ENCODE measurements around the gene PRKD2. TPM values are rescaled to one million over a fixed set of nuclear protein-coding genes. Genes with fewer than 3 reads are reported as not detected.

PRKD2 gene
- total RNA-seq, 1 donor from 2014 or later = 41.9 TPM

DNA sequence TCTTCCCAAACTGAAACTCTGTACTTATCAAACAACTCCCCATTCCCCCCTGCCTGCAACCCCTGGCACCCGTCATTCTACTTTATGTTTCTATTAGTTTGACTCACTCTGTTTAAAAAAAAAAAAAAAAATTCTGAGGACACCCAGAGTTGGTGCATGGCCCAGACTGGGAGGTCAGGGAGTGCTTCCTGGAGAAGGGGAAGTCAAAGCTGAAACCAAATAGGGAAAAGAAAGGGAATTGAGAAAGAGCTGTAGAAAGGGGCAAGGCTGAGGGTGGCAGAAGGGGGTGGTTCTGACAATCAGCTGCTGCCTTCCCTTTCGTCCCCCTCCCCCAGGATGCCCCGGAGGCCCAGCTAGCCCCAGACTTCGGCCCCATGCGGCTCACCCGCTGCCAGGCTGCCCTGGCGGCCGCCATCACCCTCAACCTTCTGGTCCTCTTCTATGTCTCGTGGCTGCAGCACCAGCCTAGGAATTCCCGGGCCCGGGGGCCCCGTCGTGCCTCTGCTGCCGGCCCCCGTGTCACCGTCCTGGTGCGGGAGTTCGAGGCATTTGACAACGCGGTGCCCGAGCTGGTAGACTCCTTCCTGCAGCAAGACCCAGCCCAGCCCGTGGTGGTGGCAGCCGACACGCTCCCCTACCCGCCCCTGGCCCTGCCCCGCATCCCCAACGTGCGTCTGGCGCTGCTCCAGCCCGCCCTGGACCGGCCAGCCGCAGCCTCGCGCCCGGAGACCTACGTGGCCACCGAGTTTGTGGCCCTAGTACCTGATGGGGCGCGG lies 38.4 kb upstream of the PRKD2 start:
- TF ChIP-seq, protein P1, sequence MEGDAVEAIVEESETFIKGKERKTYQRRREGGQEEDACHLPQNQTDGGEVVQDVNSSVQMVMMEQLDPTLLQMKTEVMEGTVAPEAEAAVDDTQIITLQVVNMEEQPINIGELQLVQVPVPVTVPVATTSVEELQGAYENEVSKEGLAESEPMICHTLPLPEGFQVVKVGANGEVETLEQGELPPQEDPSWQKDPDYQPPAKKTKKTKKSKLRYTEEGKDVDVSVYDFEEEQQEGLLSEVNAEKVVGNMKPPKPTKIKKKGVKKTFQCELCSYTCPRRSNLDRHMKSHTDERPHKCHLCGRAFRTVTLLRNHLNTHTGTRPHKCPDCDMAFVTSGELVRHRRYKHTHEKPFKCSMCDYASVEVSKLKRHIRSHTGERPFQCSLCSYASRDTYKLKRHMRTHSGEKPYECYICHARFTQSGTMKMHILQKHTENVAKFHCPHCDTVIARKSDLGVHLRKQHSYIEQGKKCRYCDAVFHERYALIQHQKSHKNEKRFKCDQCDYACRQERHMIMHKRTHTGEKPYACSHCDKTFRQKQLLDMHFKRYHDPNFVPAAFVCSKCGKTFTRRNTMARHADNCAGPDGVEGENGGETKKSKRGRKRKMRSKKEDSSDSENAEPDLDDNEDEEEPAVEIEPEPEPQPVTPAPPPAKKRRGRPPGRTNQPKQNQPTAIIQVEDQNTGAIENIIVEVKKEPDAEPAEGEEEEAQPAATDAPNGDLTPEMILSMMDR (IDR thresholded peaks at IDR 0.05) = no peak
- H3K4me1 Mint-ChIP-seq (ENCODE audit: unreplicated experiment) = peaks cover 17% of the 10 kb centered on the region
- H3K27ac Mint-ChIP-seq (ENCODE audit: unreplicated experiment) = peak overlapping the region; percentile 57
- no peak for DNase-seq (ENCODE audit: extremely low spot score, unreplicated experiment)
- H3K4me3 Mint-ChIP-seq (ENCODE audit: unreplicated experiment) = no peak overlapping the region
- no peaks in the 10 kb centered on the region for H3K27me3 Mint-ChIP-seq (ENCODE audit: unreplicated experiment)
- peaks cover 8% of the 10 kb centered on the region for H3K36me3 Mint-ChIP-seq (ENCODE audit: unreplicated experiment)
- no peaks in the 10 kb centered on the region for H3K9me3 Mint-ChIP-seq (ENCODE audit: unreplicated experiment)

DNA sequence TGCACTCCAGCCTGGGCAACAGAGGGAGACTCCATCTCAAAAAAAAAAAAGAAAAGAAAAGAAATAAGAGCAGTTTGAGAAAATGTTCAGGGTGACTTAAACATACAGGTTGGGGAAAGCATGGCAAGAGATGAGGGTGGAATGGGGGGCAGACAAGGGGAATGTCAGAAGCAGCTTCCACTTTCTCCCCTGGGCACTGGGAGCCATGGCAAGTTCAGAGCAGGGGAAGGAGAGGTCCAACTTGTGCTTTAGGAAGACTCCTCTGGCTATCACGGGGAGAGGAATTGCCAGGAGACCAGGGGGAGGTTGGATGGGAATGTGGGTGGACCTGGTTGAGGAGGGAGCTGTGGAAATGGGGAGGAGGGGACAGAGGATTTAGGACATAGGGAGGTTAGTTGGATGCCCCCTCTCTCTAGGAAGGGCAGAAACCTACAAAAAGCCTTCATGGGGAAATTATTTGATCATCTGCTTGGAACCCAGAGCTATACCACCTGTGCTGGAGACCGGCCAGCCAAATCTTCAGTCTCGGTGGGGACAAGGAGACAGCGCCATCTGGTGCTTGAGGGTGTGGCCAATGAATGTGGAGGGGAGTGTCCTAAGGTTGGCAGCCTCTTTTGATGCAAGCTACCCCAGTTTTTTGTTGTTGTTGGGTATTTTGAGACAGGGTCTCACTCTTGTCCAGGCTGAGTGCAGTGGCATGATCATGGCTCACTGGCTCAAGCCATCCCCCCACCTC lies 36.7 kb upstream of the PRKD2 start:
- Mint-ChIP-seq H3K9me3 (ENCODE audit: unreplicated experiment) (no peaks in the 10 kb centered on the region), H3K4me1 (ENCODE audit: unreplicated experiment) (peaks cover 8% of the 10 kb centered on the region), H3K27ac (ENCODE audit: unreplicated experiment) (peak overlapping the region; percentile 54), H3K4me3 (ENCODE audit: unreplicated experiment) (no peak overlapping the region), H3K36me3 (ENCODE audit: unreplicated experiment) (peaks cover 10% of the 10 kb centered on the region), H3K27me3 (ENCODE audit: unreplicated experiment) (no peaks in the 10 kb centered on the region)
- no peak for DNase-seq (ENCODE audit: extremely low spot score, unreplicated experiment)
- TF ChIP-seq, protein P1 (IDR thresholded peaks at IDR 0.05) = peak; percentile 54

DNA sequence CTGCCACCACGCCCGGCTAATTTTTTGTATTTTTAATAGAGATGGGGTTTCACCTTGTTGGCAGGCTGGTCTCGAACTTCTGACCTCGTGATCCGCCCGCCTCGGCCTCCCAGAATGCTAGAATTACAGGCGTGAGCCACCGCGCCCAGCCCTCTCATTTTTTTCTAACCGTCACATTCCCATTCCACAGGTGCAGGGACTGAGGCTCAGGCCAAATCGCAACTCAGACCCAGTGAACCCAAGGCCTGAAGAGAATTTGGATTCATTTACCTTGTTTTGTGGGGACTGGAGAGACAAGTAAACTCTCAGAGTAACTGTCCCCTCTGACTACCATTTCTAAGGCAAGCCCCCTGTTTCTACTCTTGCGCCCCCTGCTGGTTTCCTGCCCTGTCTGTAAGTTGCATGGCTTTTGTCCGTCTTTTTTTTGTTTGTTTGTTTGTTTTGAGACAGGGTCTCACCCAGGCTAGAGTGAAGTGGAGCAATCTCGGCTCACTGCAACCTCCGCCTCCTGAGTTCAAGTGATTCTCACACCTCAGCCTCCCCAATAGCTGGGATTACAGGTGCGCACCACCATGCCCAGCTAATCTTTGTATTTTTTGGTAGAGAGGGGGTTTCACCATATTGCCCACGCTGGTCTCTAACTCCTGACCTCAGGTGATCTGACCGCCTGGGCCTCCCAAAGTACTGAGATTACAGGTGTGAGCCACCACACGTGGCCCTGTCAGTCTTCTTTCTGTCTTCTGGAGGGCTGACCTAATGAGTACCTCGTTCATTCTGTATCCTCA lies 31.6 kb upstream of the PRKD2 start:
- TF ChIP-seq, protein P1 (IDR thresholded peaks at IDR 0.05) = peak; percentile 71
- Mint-ChIP-seq H3K36me3 (ENCODE audit: unreplicated experiment) (peaks cover 7% of the 10 kb centered on the region), H3K9me3 (ENCODE audit: unreplicated experiment) (no peaks in the 10 kb centered on the region), H3K4me1 (ENCODE audit: unreplicated experiment) (peaks cover 16% of the 10 kb centered on the region), H3K27ac (ENCODE audit: unreplicated experiment) (peak overlapping the region; percentile 56), H3K27me3 (ENCODE audit: unreplicated experiment) (no peaks in the 10 kb centered on the region), H3K4me3 (ENCODE audit: unreplicated experiment) (peak overlapping the region; percentile 32)
- DNase-seq (ENCODE audit: extremely low spot score, unreplicated experiment) = no peak

DNA sequence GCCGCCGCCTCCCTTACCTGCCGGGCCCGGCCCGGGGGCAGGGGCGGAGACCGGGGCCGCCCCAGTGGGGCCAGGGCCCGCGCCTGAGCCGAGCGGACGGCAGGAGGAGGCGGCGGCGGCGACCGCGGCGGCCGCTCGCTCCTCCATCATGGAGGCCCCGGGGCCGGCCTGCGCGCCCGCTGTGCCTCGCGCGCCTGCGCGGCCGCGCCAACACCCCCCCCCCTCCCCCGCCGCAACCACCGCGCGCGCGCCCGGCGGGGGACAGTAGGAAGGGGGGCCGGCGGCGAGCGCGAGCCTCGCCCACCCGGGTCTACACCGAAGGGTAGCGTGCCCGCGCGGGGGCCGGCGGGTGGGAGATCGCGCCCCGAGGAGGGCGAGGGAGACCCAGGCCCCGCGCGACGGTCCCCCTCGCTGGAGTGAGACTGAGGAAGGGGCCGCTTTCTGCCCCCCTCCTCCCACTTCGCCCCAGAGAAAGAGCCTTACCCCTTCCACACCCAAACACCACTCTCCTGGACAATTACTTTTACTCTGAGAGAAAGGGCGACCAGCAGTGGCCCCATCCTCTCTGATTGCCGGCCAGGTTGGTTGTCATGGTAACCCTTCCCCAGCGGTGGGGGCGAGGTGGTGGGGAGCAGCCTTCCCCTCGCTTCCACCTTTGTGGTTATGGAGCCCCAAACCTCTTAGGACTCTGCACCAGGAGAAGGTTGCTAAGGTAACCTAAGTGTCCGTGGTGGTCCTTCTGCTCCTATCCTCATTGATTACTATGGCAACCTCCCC lies 29.6 kb upstream of the PRKD2 start, which contains the start of gene STRN4:
TSS of gene STRN4 (minus strand) at position 170 of the 777 bp plus-strand sequence. CDS start at position 150, 20 bp downstream.
- Mint-ChIP-seq H3K36me3 (ENCODE audit: unreplicated experiment) (peaks cover 7% of the 10 kb centered on the region), H3K4me3 (ENCODE audit: unreplicated experiment) (peak within 1 kb of the TSS; percentile 98), H3K27ac (ENCODE audit: unreplicated experiment) (peak within 1 kb of the TSS; percentile 78), H3K9me3 (ENCODE audit: unreplicated experiment) (no peaks in the 10 kb centered on the region), H3K4me1 (ENCODE audit: unreplicated experiment) (peaks cover 25% of the 10 kb centered on the region), H3K27me3 (ENCODE audit: unreplicated experiment) (no peaks in the 10 kb centered on the region)
- TF ChIP-seq, protein P1 (IDR thresholded peaks at IDR 0.05) = no peak
- DNase-seq (ENCODE audit: extremely low spot score, unreplicated experiment) = no peak

Data from osteocyte (in vitro differentiated cells).